GM10266 (cell line): ENCODE data around the gene FRMD4A.
"Not testable (repeated sequence)": the region's sequence is repeated elsewhere in the genome, so short reads cannot be mapped to it uniquely, and the experiment has no call there.

ENCODE experiments used
- DNase-seq: peaks from one replicate; pipeline ENCODE4 v3.0.0; 2012; ENCODE audit errors: extremely low spot score
- CTCF ChIP-seq: IDR thresholded peaks from 2 replicates; pipeline ENCODE4 v1.5.1; 2012; ENCODE audit warnings: mild to moderate bottlenecking, low read depth; ENCODE audit not compliant: control insufficient read depth, insufficient read depth; ENCODE audit errors: missing control alignments

FRMD4A gene

GRCh38 chr10:14243221-14243620 lies 87.5 kb downstream of the FRMD4A start:
- TF ChIP-seq CTCF = no peak
- no peak for DNase-seq

GRCh38 chr10:14241196-14241595 lies 89.5 kb downstream of the FRMD4A start:
- DNase-seq = no peak
- no peak for TF ChIP-seq CTCF

GRCh38 chr10:14240253-14241189 lies 90.2 kb downstream of the FRMD4A start:
- TF ChIP-seq CTCF = no peak
- DNase-seq = no peak

GRCh38 chr10:14238659-14239058 lies 92.1 kb downstream of the FRMD4A start:
- DNase-seq = not testable (repeated sequence)

GRCh38 chr10:14236341-14236740 lies 94.4 kb downstream of the FRMD4A start:
- no peak for DNase-seq
- no peak for TF ChIP-seq CTCF

GRCh38 chr10:14235566-14236195 lies 95.0 kb downstream of the FRMD4A start:
- DNase-seq = no peak
- no peak for TF ChIP-seq CTCF

GRCh38 chr10:14233566-14233965 lies 97.2 kb downstream of the FRMD4A start:
- TF ChIP-seq CTCF = no peak
- DNase-seq = no peak

GRCh38 chr10:14228798-14229197 lies 101.9 kb downstream of the FRMD4A start:
- not testable (repeated sequence) for DNase-seq
